ENCODE measurements around the gene FOXC1. TPM values are rescaled to one million over a fixed set of nuclear protein-coding genes. Genes with fewer than 3 reads are reported as not detected.

FOXC1 gene
- total and polyA plus RNA-seq, 2 of the 13 experiments (the other 11 are each of a cell fraction or from before 2014, with no cell fraction given): 0.44 to 0.55 TPM

- TF ChIP-seq EZH2 (conservative IDR thresholded peaks at IDR 0.05; ENCODE audit: low read depth, low read length) (peak; percentile 87), ZNF501 (CRISPR knock-in tag; IDR thresholded peaks at IDR 0.05) (no peak), FOXA3 (CRISPR knock-in tag; IDR thresholded peaks at IDR 0.05) (no peak), ZNF280D (CRISPR knock-in tag; IDR thresholded peaks at IDR 0.05) (no peak), ZNF253 (CRISPR knock-in tag; IDR thresholded peaks at IDR 0.05; ENCODE audit: borderline replicate concordance) (0 out of 2 replicates have a peak, but pooled peaks have one; percentile 26), SKI (IDR thresholded peaks at IDR 0.05; ENCODE audit: partially characterized antibody) (no peak)
Observed at GRCh38 chr6:1603708-1604107, 6.0 kb upstream of the FOXC1 start (continued).

- FAIRE-seq: no peak
- BruUV-seq (replicated peaks): no TSS peak
- CTCF ChIA-PET (ENCODE audit: low intra/inter-chr PET ratio, low total read pairs): interaction anchor here (0.8 to 2.1 kb wide), 7 partner anchors 152 to 1091 kb away, joined by 3 to 15 read pairs (median 3); no protein-coding TSS in a partner anchor
- TF ChIP-seq CEBPB (IDR thresholded peaks at IDR 0.05; ENCODE audit: borderline replicate concordance, low read depth, low read length): no peak
- 0 out of 2 replicates have a peak, but pooled peaks have one; percentile 41 for TF ChIP-seq ZNF784 (CRISPR knock-in tag; IDR thresholded peaks at IDR 0.05; ENCODE audit: borderline replicate concordance)
- TF ChIP-seq EEA1 (CRISPR knock-in tag; IDR thresholded peaks at IDR 0.05; ENCODE audit: borderline replicate concordance): peak; percentile 50; the same call in 1 of the 2 replicates
- peak; percentile 22; the same call in 1 of the 2 replicates for TF ChIP-seq PITX1 (CRISPR knock-in tag; IDR thresholded peaks at IDR 0.05)
- no peak for TF ChIP-seq FOXP1 (IDR thresholded peaks at IDR 0.05)
- TF ChIP-seq FOXP1 (CRISPR knock-in tag; IDR thresholded peaks at IDR 0.05): no peak
- peak; percentile 48; the same call in 1 of the 2 replicates for TF ChIP-seq MAX (IDR thresholded peaks at IDR 0.05)
- TF ChIP-seq ZNF414 (CRISPR knock-in tag; IDR thresholded peaks at IDR 0.05): no peak
- peak; percentile 37; the same call in 1 of the 2 replicates for TF ChIP-seq BORCS8-MEF2B (CRISPR knock-in tag; IDR thresholded peaks at IDR 0.05)
- no peak for TF ChIP-seq NR2F6 (IDR thresholded peaks at IDR 0.05)
- no peak for TF ChIP-seq NR2F6 (CRISPR knock-in tag; IDR thresholded peaks at IDR 0.05)
- no peak for TF ChIP-seq ZNF616 (CRISPR knock-in tag; IDR thresholded peaks at IDR 0.05; ENCODE audit: low read depth)
- 0 out of 2 replicates have a peak, but pooled peaks have one; percentile 22 for TF ChIP-seq ZNF792 (CRISPR knock-in tag; IDR thresholded peaks at IDR 0.05)
Observed at GRCh38 chr6:1604158-1605003, 5.3 kb upstream of the FOXC1 start.

More at GRCh38 chr6:1604158-1605003, 5.3 kb upstream of the FOXC1 start:
- Histone ChIP-seq H4K20me1 (ENCODE audit: insufficient read depth, low read length) (peaks cover 11% of the 10 kb centered on the region; the same call in 1 of the 2 replicates), H3K36me3 (replicated peaks in 1 of 2; ENCODE audit: control insufficient read depth in 1 of 2, insufficient read depth in 2 of 2, low read length in 2 of 2) (no peaks in the 10 kb centered on the region), H3K27me3 (ENCODE audit: control insufficient read depth in 1 of 2, insufficient read depth in 2 of 2, low read length in 2 of 2) (peaks cover 32 to 98% of the 10 kb centered on the region in 2 experiments), H2AFZ (ENCODE audit: low read length) (no peak overlapping the region), H3K4me3 (replicated peaks in 1 of 3; ENCODE audit: insufficient read depth in 1 of 3, low read depth in 2 of 3, low read length in 3 of 3) (peak overlapping the region; percentile 44 to 77 (median 56)), H3K27ac (ENCODE audit: extremely low read length, insufficient read depth, low read length) (no peak overlapping the region), H3K4me2 (ENCODE audit: low read depth, low read length) (peak overlapping the region; percentile 88), H3K9me3 (ENCODE audit: low read length) (no peaks in the 10 kb centered on the region), H3K9ac (ENCODE audit: insufficient read depth, low read depth, low read length) (peak overlapping the region; percentile 22; the same call in 1 of the 2 replicates), H3K4me1 (ENCODE audit: insufficient read depth, low read length) (peaks cover 57% of the 10 kb centered on the region), H3K79me2 (ENCODE audit: insufficient read depth, low read length) (no peaks in the 10 kb centered on the region)
- 5% methylated on average over 34 of the region's 85 CpGs for WGBS (ENCODE audit: low lambda C conversion rate)
- ATAC-seq (peak; percentile 89), DNase-seq (ENCODE audit: low spot score) (peak; percentile 54)
- POLR2A ChIA-PET: no interaction called here
- intact Hi-C loops (cut with micrococcal nuclease; ENCODE audit: unreplicated experiment) (loop anchor here (1.0 to 2.0 kb wide), 3 partner anchors 592 to 844 kb away; no protein-coding TSS in a partner anchor), in situ Hi-C loops (cut with HindIII; ENCODE audit: extremely low pct_ligation_motif_present, low pct_unique_long_range_greater_than_20kb) (loop anchor here (5.0 kb wide), 2 partner anchors 503 to 843 kb away; no protein-coding TSS in a partner anchor)

Measured in HepG2 (cell line).